Stimulated activated naive CD8-positive, alpha-beta T cell treated with anti-CD3 and anti-CD28 coated beads, Interleukin-15, Interleukin-2, amounts not matched to agents 100 U/mL and 50 U/mL, for 24 hours (primary cell): ENCODE measurements around the gene AMD1.
"Not testable (repeated sequence)": the region's sequence is repeated elsewhere in the genome, so short reads cannot be mapped to it uniquely, and the experiment has no call there.

Experiments used
- ATAC-seq: fragments of 150-1000 bp; cut with Tn5 transposase; one replicate; pipeline ENCODE4 v1.10.0; 2021
- DNase-seq: peaks from one replicate; pipeline ENCODE4 v3.0.0; 2021

The AMD1 gene

GRCh38 chr6:110878751-110879522 lies 4.4 kb downstream of the AMD1 start:
- ATAC-seq (no peak), DNase-seq (peak; percentile 35)

GRCh38 chr6:110880651-110881050 lies 6.1 kb downstream of the AMD1 start:
- no peak for DNase-seq
- no peak for ATAC-seq

GRCh38 chr6:110881546-110882273 lies 7.1 kb downstream of the AMD1 start:
- ATAC-seq: no peak
- no peak for DNase-seq

GRCh38 chr6:110882274-110882619 lies 7.7 kb downstream of the AMD1 start:
- DNase-seq: no peak

GRCh38 chr6:110882824-110883554 lies 8.4 kb downstream of the AMD1 start:
- ATAC-seq (no peak), DNase-seq (no peak)

More at GRCh38 chr6:110882274-110882619, 7.7 kb downstream of the AMD1 start:
- ATAC-seq: no peak

- DNase-seq (no peak), ATAC-seq (no peak)
These were observed 9.7 kb downstream of the AMD1 start for GRCh38 chr6:110884321-110884720.

- no peak for DNase-seq
These were observed 10.9 kb downstream of the AMD1 start for GRCh38 chr6:110885526-110885925.

GRCh38 chr6:110886555-110887167 lies 12.1 kb downstream of the AMD1 start:
- no peak for DNase-seq

More at GRCh38 chr6:110885526-110885925, 10.9 kb downstream of the AMD1 start:
- no peak for ATAC-seq

GRCh38 chr6:110890288-110890687 lies 15.7 kb downstream of the AMD1 start:
- no peak for DNase-seq

More at GRCh38 chr6:110886555-110887167, 12.1 kb downstream of the AMD1 start:
- no peak for ATAC-seq

GRCh38 chr6:110895907-110896608 lies 21.5 kb downstream of the AMD1 start:
- ATAC-seq (no peak), DNase-seq (no peak)

More at GRCh38 chr6:110890288-110890687, 15.7 kb downstream of the AMD1 start:
- ATAC-seq: no peak

- DNase-seq: no peak
- ATAC-seq: no peak
These were observed 22.8 kb downstream of the AMD1 start for GRCh38 chr6:110897433-110897832.

GRCh38 chr6:110898111-110898510 lies 23.5 kb downstream of the AMD1 start:
- no peak for ATAC-seq

GRCh38 chr6:110900028-110900598 lies 25.5 kb downstream of the AMD1 start:
- ATAC-seq: peak; percentile 21

More at GRCh38 chr6:110898111-110898510, 23.5 kb downstream of the AMD1 start:
- DNase-seq: no peak

GRCh38 chr6:110901601-110902000 lies 27.0 kb downstream of the AMD1 start:
- ATAC-seq: not testable (repeated sequence)

More at GRCh38 chr6:110900028-110900598, 25.5 kb downstream of the AMD1 start:
- no peak for DNase-seq

GRCh38 chr6:110902091-110902490 lies 27.5 kb downstream of the AMD1 start:
- ATAC-seq (no peak), DNase-seq (no peak)

More at GRCh38 chr6:110901601-110902000, 27.0 kb downstream of the AMD1 start:
- DNase-seq: not testable (repeated sequence)

GRCh38 chr6:110906273-110906672 lies 31.7 kb downstream of the AMD1 start:
- not testable (repeated sequence) for ATAC-seq, DNase-seq

GRCh38 chr6:110930781-110931180 lies 56.2 kb downstream of the AMD1 start:
- no peak for ATAC-seq
- DNase-seq: no peak

- ATAC-seq (no peak), DNase-seq (no peak)
These were observed 59.3 kb downstream of the AMD1 start for GRCh38 chr6:110933912-110934311.

GRCh38 chr6:110934381-110934898 lies 59.9 kb downstream of the AMD1 start:
- ATAC-seq (no peak), DNase-seq (no peak)

- no peak for DNase-seq
- no peak for ATAC-seq
These were observed 60.6 kb downstream of the AMD1 start for GRCh38 chr6:110935171-110935570.

- no peak for ATAC-seq
- no peak for DNase-seq
These were observed 63.6 kb downstream of the AMD1 start for GRCh38 chr6:110938171-110938570.
